Progenitor cell of endocrine pancreas (in vitro differentiated cells): ENCODE results near the gene CDH4. TPM values are rescaled to one million over a fixed set of nuclear protein-coding genes. Genes with fewer than 3 reads are reported as not detected.

Source experiments
- DNase-seq: peaks from one replicate; pipeline ENCODE4 v3.0.0; 2021; ENCODE audit warnings: low spot score; ENCODE audit not compliant: unreplicated experiment
- H3K27ac Mint-ChIP-seq: 2 replicates; pipeline ENCODE4 v1.8.0; 2021; ENCODE audit warnings: mild to moderate bottlenecking, moderate library complexity, mixed read lengths
- H3K27me3 Mint-ChIP-seq: 2 replicates; pipeline ENCODE4 v1.8.0; 2021; ENCODE audit warnings: mixed read lengths
- H3K36me3 Mint-ChIP-seq: 2 replicates; pipeline ENCODE4 v1.8.0; 2022; ENCODE audit warnings: mixed read lengths; ENCODE audit not compliant: insufficient read depth
- H3K4me1 Mint-ChIP-seq: 2 replicates; pipeline ENCODE4 v1.8.0; 2021; ENCODE audit warnings: low read depth, mixed read lengths
- H3K4me3 Mint-ChIP-seq: 2 replicates; pipeline ENCODE4 v1.8.0; 2021; ENCODE audit warnings: low read depth, mild to moderate bottlenecking, moderate library complexity, mixed read lengths
- H3K9me3 Mint-ChIP-seq: 2 replicates; pipeline ENCODE4 v1.8.0; 2021; ENCODE audit warnings: low read depth, mixed read lengths
- total RNA-seq: library from RNA; stranded (reverse); gene quantifications from 2 replicates; pipeline ENCODE4 v1.2.1, GENCODE V29; 2021
- TF ChIP-seq, protein P1 (sequence below): fragments of 200-600 bp; sonication (generic); IDR thresholded peaks from one replicate; pipeline ENCODE4 v1.5.0; 2021; ENCODE audit warnings: antibody characterized with exemption, mild to moderate bottlenecking; ENCODE audit not compliant: unreplicated experiment

The CDH4 gene
- total RNA-seq, 1 donor from 2014 or later: 0.43 TPM

DNA sequence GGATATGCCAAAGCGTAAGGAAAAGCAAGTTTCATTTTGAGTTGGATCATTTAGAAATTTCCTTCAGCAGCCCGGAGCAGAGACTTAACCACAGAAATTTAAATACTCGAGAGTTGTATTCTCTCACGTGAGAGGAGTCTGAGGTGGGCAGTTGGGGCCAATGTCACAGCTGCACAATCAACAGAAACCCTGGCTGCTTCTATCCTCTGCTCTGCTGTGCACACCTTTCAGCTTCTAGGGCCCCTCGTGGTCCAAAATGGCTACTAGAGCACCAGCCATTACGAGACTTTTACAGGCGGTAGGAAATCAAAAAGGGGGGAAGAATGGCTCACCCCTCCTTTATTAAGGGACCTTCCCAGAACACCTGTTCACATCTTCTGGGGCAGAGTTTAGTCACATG lies 659.8 kb downstream of the CDH4 start:
- no peaks in the 10 kb centered on the region for H3K36me3 Mint-ChIP-seq
- TF ChIP-seq, protein P1, sequence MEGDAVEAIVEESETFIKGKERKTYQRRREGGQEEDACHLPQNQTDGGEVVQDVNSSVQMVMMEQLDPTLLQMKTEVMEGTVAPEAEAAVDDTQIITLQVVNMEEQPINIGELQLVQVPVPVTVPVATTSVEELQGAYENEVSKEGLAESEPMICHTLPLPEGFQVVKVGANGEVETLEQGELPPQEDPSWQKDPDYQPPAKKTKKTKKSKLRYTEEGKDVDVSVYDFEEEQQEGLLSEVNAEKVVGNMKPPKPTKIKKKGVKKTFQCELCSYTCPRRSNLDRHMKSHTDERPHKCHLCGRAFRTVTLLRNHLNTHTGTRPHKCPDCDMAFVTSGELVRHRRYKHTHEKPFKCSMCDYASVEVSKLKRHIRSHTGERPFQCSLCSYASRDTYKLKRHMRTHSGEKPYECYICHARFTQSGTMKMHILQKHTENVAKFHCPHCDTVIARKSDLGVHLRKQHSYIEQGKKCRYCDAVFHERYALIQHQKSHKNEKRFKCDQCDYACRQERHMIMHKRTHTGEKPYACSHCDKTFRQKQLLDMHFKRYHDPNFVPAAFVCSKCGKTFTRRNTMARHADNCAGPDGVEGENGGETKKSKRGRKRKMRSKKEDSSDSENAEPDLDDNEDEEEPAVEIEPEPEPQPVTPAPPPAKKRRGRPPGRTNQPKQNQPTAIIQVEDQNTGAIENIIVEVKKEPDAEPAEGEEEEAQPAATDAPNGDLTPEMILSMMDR: no peak
- peaks cover 5% of the 10 kb centered on the region for H3K27me3 Mint-ChIP-seq
- H3K27ac Mint-ChIP-seq: no peak overlapping the region
- H3K4me3 Mint-ChIP-seq: no peak overlapping the region
- H3K4me1 Mint-ChIP-seq: no peaks in the 10 kb centered on the region
- peaks cover 6% of the 10 kb centered on the region for H3K9me3 Mint-ChIP-seq
- DNase-seq: no peak

DNA sequence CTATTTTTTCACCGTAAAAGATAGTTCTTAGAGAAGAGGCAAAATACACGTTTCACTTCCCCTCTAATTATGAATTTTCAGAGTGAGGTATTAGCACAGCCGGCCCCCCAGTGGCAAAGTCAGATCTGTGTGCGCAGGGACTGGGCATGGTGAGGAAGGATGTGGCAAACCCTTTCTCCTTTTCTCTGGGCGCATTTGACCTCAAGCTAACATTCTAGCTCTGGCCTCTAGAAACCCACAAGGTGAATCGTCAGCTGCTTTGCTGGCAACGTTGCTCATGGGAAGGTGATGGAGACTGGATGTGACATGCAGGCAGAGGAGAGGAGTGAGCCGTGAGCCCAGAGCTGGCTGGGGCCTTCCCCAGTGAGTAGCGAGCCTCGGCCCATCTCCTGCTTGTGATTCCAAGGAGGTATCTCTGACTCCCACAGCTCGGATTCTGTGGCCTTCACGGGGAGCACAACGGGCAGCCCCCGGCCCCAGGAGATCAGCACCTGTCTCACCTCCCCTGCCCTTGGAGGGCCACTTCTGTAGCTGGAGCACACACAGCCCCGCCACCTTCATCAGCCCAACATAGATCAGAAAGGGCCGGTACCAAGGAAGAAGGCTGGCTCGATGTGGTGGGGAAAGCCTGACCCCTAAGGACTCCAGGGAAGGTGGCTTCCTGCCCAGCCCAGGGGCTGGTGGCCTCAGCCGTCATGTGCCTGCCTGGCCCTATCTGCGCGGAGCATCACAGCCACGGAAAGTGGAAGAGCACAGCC lies 660.8 kb downstream of the CDH4 start:
- H3K4me3 Mint-ChIP-seq: no peak overlapping the region
- H3K27me3 Mint-ChIP-seq: peaks cover 10% of the 10 kb centered on the region
- TF ChIP-seq, protein P1: no peak
- peaks cover 6% of the 10 kb centered on the region for H3K9me3 Mint-ChIP-seq
- DNase-seq: no peak
- H3K4me1 Mint-ChIP-seq: peaks cover 1% of the 10 kb centered on the region
- H3K36me3 Mint-ChIP-seq: no peaks in the 10 kb centered on the region
- no peak overlapping the region for H3K27ac Mint-ChIP-seq

DNA sequence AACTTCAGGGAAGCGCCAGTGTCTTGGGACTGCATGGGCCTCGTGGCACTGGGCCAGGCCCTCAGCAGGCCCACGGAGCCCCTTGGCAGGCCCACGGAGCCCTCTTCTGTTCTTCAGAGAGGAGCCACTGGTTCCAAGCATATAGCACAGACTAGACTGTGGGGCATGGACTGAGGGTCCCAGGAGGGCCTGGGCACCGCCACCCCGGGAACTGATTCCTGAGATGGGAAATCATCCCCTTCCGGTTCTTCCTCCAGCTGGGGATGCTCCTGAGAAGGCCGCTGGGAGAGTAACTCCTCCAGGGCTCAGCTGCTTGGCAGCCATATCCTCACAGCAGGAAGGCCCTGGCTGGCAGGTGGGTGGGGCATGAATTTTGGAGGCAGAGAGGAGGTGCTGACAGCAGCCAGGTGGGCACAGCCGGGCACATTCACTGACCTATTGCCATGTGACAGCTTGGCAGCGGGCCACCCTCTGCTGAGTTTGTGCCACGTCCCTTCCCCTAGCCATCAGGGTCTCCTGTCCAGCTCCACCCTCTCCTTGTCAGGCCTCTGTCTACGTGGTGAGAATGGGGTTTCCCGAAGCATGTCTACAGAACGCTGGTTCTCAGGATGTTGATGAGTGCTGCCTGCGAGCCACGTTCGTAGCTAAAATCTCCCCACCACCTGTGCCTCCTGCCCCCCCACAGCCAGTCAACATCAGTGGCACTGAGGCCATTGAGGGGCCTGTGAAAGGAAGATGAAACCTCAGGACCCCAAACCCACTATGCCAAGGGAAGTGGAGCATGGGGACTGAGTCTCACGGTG lies 661.6 kb downstream of the CDH4 start:
- DNase-seq: no peak
- TF ChIP-seq, protein P1: no peak
- no peak overlapping the region for H3K27ac Mint-ChIP-seq
- no peak overlapping the region for H3K4me3 Mint-ChIP-seq
- peaks cover 6% of the 10 kb centered on the region for H3K9me3 Mint-ChIP-seq
- H3K36me3 Mint-ChIP-seq: no peaks in the 10 kb centered on the region
- H3K4me1 Mint-ChIP-seq: peaks cover 1% of the 10 kb centered on the region
- H3K27me3 Mint-ChIP-seq: peaks cover 10% of the 10 kb centered on the region

DNA sequence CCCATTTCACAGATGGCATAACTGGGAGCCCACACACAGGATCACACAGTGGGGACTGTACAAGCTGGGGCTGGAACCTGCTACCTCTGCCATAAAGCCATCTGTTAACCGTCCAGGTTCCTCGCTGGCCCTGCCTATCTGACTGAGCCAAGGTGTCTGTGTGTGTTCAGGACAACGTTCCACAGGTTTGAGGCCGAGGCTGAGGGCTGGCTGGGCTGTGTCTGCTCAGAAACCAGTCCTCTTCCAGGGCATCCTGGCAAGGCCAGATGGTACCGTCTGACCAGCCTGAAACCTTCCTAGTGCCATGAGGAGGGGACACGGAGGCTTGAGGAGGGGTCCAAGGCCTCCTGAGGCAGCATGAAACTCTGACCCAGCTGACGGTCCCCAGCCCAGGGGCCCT lies 663.0 kb downstream of the CDH4 start:
- H3K4me1 Mint-ChIP-seq: peaks cover 1% of the 10 kb centered on the region
- no peak overlapping the region for H3K27ac Mint-ChIP-seq
- H3K36me3 Mint-ChIP-seq: no peaks in the 10 kb centered on the region
- no peak for DNase-seq
- H3K27me3 Mint-ChIP-seq: peaks cover 10% of the 10 kb centered on the region
- peaks cover 6% of the 10 kb centered on the region for H3K9me3 Mint-ChIP-seq
- TF ChIP-seq, protein P1: no peak
- no peak overlapping the region for H3K4me3 Mint-ChIP-seq

DNA sequence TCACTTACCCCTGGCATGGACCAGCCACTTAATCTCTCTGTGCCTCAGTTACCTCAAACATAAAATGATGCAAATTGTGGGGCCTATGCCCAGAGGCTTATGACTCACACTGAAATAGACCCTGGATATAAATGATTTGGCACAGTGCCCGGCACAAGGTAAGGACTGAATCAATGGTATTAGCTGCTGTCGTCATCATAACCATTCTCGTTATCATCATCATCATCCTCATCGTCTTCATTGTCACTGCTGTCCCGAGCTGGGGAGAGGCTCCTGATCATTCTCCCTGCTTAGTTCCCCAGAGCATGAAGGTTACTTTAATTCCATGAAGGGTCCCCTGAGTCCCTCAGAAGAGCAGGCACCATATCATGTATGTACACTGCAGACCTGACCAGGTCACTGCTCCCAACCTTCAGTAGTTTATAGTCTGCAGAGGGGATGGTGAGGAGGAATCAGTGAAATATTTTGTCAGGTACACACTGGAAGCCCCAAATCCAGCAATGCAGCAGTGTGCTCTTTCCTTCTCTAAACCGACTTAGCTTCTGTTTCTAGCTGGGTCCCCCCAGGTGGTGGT lies 664.3 kb downstream of the CDH4 start:
- no peak for DNase-seq
- Mint-ChIP-seq H3K4me3 (no peak overlapping the region), H3K36me3 (no peaks in the 10 kb centered on the region)

More for the DNA sequence above, 664.3 kb downstream of the CDH4 start:
- H3K9me3 Mint-ChIP-seq: peaks cover 3% of the 10 kb centered on the region
- H3K27ac Mint-ChIP-seq: no peak overlapping the region
- peaks cover 10% of the 10 kb centered on the region for H3K27me3 Mint-ChIP-seq
- H3K4me1 Mint-ChIP-seq: peaks cover 1% of the 10 kb centered on the region
- TF ChIP-seq, protein P1: no peak
